NCI-H82 treated with DMSO at 0.1 percent for 48 hours (cell line): Measurements from ENCODE around the gene CCDC57.

Experiments
- DNase-seq: peaks from one replicate; lab custom pipeline; 2025; ENCODE audit not compliant: unreplicated experiment; lab: John Stamatoyannopoulos, UW

CCDC57 gene

DNA sequence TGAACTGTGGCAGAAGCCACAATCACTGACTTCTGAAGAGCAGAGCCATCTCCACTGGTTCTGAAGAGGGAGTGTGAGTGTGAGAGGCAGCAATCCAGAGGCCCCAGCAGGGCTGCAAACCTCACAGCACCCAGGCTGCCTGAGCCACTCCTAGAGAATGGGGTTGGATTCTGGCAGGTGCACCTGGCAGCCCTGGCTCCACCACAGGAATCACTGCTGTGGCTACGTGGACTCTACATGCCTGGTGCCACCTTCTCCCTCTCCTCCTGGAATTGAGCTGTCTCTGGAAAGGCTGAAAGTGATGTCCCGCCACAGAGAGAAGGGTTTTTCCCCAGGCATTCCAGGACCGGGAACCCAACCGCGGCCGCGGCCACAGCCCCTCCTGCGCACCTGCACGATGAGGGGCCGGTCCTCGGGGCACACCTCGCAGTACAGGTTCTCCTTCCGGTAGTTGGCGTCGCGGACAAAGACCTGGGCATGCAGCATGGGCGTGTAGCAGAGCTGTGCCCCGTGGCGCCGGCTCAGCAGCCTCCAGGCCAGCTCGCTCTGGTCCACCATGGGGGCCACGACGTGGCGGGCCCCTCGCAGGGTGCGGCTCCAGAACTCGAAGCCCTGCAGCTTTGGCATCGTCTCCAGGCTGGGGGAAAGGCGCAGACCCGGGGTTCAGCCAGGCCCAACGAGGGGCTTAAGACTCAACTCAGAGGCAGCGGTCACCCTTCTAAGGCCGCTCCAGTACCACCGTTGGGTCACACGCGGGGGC lies 148.0 kb downstream of the CCDC57 start:
- no peak for DNase-seq

DNA sequence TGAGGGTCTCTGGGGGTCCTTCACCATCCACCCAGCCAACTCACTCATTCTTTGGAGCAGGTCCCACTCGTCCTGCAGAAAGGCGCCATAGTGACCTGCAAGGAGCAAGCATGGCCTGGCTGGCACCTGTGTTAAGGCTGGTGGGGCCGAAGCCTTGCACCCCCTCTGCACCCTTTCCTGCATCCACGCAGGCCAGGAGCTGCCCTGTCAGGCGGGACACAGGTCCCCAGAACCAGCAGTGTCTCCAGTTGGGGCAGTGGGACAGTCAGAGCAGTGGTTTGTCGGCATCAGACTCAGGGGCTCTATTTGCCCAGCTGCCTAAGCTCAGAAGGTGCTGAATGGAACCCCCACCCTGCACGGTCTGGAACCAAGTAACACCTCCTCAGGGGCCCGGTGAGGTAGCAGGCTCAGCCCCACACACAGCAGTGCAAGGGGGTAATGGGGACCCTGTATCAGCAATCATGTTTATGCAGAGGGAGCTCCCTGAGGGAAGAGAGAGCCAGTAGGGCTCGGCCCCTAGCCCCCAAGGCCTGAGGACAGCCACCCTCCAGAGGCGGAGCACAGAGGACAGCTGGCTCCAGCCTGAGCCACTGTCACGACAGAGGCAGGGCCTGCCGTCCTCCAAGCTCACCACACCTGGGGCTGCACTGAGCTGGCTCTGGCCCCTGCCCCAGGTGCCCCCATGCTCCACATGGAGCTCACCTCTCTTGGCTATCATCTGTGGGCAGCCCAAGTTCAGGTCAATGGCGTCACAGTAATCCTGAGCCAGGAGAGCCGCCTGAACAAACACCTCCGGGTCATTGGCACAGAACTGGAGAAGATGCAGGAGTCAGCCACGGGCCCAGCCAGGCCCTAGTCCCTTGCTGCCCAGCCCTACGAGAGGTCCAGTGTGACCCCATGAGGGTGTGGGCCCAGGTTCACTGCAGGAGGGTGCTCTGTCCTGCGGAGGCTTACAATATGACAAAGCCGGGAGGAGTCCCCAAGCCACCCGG lies 148.9 kb downstream of the CCDC57 start:
- DNase-seq, result no peak

- DNase-seq, result no peak
Measured at GRCh38 chr17:82062984-82063368, 149.7 kb downstream of the CCDC57 start.

GRCh38 chr17:82062076-82062983 lies 150.3 kb downstream of the CCDC57 start:
- no peak for DNase-seq

- no peak for DNase-seq
Measured at GRCh38 chr17:82061047-82061925, 151.4 kb downstream of the CCDC57 start.

- no peak for DNase-seq
Measured at GRCh38 chr17:82060614-82061013, 152.0 kb downstream of the CCDC57 start.

DNA sequence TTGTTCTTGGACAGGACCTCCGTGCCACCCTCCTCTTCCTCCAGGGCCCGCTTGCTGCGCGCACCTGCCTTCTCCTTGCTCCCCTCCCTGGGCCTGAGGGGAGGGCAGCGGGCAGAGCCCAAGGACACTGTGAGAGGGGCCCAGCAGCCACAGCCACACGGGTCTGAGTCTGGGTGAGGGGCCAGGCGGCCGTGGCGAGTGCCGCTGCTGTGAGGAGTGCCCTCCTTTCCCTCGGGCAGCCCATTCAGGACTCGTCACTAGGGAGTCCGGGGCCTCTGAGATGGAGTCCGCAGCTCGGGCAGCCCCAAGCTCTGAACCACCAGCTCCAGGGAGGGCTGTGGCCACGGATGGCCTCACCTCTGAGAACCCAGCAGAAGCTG lies 152.7 kb downstream of the CCDC57 start:
- no peak for DNase-seq

DNA sequence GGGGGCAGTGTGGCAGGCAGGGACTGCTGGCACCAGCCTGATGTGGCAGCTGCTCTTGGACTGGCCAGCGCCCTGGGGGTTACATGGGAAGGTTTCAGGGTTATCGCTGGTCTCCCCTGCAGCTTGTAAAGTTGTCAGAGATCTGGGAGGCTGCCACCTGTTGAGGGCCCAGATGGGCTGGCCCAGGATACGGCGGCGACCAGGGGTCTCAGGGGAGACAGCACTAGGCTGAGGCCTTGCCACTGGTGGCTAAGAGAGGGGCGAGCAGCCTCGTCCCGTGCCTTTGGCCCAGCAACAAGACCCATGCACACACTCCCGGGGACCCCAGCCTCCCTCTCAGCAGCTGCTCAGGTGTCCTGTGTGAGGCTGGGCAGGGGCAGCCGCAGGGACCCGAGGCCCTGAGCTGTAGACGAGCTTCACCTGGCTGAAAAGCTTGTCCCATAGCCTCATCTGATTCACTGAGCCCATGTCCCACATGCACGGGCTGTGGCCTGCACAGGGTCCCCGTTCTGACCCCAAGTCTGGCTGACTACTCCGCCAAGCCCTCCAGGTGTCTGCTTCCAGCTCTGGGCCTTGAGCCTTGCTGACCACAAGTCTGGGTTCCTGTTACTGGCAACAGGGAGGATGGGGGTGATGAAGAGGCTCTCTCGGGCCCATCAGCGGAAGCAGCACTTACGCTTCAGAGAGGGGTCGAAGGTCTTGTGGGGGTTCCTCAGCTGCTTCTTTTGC lies 153.2 kb downstream of the CCDC57 start:
- no peak for DNase-seq

DNA sequence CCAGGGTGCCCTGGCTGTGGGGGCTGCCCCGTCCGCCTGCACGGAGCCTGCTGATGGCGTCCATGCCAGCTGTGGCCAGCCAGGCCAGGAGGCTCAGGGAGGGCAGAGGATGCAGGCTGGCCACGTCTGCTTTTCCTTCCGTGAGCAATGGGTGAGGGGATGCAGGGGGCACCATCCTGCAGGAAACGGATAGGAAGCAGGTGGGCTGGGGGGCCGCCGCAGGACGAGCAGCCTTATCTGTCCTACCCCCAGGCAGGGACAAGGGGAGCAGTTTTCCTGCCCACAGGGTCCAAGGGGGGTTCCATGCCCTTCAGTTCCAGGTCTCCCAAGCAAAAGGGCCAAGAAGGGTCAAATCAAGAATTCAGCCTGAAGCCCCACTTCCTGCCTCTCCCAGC lies 153.8 kb downstream of the CCDC57 start:
- no peak for DNase-seq

GRCh38 chr17:82058230-82058854 lies 154.3 kb downstream of the CCDC57 start:
- no peak for DNase-seq

DNA sequence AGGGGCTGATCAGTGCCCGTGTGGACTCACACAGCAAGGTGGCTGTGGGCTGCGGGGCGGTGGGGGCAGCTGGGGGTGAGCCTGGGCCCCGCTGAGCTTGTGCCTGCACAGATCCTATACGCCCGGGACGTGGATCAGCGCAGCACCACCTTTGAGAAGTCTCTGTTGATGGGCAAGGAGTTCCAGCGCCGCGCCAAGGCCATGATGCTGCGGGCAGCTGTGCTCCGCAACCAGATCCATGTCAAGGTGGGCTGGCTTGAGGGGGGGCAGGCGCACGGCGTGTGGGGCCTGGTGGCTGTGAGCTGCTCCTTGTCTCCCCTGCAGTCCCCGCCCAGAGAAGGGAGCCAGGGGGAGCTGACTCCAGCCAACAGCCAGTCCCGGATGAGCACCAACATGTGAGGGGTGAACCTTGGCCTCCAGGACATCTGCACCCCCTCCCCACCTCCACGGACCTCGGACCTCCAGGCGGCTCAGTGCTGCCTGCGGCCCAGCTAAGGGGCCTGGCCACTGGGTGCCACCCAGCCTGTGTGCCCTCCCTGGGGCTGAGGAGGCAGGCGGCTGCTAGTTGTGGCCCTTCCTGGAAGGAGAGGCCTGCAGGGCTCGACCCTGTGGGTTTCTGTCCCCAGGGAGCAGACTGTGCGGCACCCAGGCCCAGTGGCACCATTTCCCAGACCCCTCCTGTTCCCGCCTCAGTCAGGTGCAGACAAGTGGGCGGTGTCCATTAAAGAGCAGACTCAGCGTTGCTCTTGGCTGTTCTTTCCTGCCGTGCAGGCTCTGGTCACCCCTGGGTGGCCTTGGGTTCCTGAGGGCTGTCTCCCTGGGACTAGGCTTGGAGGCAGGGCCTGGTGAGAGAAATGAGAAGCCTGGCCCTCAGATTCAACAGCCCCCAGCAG lies 155.7 kb downstream of the CCDC57 start:
- DNase-seq, result no peak

- DNase-seq, result no peak
Measured at GRCh38 chr17:82055965-82056728, 156.5 kb downstream of the CCDC57 start.

GRCh38 chr17:82055023-82055964 lies 157.3 kb downstream of the CCDC57 start:
- no peak for DNase-seq

DNA sequence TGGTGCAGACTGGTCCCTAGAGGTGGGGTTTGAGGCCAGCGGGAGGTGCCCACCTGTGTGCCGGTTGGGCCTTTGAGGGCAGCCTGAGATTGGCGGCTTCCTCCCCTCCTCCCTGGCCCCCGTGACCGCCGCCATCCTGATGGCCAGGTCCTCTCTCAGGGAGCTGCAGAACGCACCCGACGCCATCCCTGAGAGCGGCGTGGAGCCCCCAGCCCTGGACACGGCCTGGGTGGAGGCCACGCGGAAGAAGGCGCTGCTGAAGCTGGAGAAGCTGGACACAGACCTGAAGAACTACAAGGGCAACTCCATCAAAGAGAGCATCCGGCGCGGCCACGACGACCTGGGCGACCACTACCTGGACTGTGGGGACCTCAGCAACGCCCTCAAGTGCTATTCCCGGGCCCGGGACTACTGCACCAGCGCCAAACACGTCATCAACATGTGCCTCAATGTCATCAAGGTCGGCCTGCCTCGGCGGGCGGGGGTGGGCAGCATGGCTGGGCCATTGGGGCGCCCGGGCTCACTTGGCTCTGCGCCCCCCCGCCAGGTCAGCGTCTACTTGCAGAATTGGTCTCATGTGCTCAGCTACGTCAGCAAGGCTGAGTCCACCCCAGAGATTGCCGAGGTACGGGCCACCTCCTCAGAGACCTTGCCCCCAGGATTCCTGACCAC lies 158.2 kb downstream of the CCDC57 start:
- no peak for DNase-seq

- DNase-seq, result no peak
Measured at GRCh38 chr17:82053556-82054263, 158.9 kb downstream of the CCDC57 start.
